ENCODE measurements around the gene P2RY12. TPM values are rescaled to one million over a fixed set of nuclear protein-coding genes. Genes with fewer than 3 reads are reported as not detected.
A peak's percentile ranks its signal among the peaks of the same experiment; 100 is the strongest.

Gene P2RY12
- total RNA-seq, 1 experiment from 2014 or later, result not detected

GRCh38 chr3:151322511-151322910 is 62.0 kb downstream of the P2RY12 start:
- H3K4me1 Mint-ChIP-seq (ENCODE audit: insufficient read depth, unreplicated experiment), result peaks cover 23% of the 10 kb centered on the region
- CTCF ChIA-PET, result interaction anchor here (0.5 to 3.3 kb wide), 5 partner anchors 18 to 160 kb away, joined by 3 to 24 read pairs (median 4); no protein-coding TSS in a partner anchor
- DNase-seq (ENCODE audit: unreplicated experiment), result no peak
- intact Hi-C loops (cut with micrococcal nuclease), result no loop called here
- POLR2A ChIA-PET, result interaction anchor here (2.8 kb wide), 1 partner anchor 17 kb away, joined by 66 read pairs; no protein-coding TSS in a partner anchor
- H3K4me3 Mint-ChIP-seq (ENCODE audit: unreplicated experiment), result no peak overlapping the region
- no peaks in the 10 kb centered on the region for H3K9me3 Mint-ChIP-seq (ENCODE audit: unreplicated experiment)
- no TSS peak for BruUV-seq (replicated peaks)
- no peak for TF ChIP-seq CTCF (IDR thresholded peaks at IDR 0.05; ENCODE audit: unreplicated experiment)
- no peaks in the 10 kb centered on the region for H3K36me3 Mint-ChIP-seq (ENCODE audit: insufficient read depth, unreplicated experiment)
- H3K27ac Mint-ChIP-seq (ENCODE audit: low read depth, unreplicated experiment), result no peak overlapping the region
- no peaks in the 10 kb centered on the region for H3K27me3 Mint-ChIP-seq (ENCODE audit: insufficient read depth, unreplicated experiment)

DNA sequence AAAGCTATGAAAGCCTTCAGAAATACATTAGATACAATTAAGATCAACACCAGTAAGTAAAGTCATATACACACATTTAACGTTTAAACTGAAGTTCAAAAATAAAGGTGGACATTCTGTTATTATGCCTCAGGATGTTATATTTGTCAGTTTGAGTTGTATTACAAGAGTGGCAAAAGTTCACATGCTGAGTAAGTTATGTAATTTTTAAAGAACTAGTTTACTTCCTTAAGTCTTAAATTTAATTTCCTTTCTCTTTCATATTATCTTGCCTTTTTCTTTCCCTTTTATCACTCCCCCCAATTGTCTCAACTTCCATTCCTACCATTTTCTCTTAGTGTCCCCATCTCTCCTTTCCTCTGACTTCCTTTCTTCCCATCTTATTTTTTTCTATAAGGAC is 63.0 kb downstream of the P2RY12 start:
- no peak for TF ChIP-seq CTCF (IDR thresholded peaks at IDR 0.05; ENCODE audit: unreplicated experiment)
- intact Hi-C loops (cut with micrococcal nuclease), result no loop called here

DNA sequence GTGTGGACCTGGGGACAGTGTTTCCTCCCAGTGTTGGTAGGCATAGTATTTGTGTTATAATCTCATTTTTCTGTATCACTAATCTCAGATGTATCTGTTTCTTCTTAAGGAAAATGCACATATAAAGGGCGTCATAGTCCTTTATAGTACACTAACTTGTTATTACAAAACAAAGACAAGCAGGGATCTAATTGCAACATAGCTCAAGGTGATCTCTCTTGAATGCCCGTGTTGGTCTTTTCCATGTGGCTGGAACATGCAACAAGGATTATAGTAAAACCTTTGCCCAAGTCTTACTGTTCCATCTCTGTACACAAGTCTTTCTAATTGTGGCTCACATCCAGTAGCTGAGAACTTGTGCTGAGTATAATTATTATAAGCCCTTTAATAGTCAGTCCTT is 64.4 kb downstream of the P2RY12 start:
- CTCF ChIA-PET, result interaction anchor here (1.5 to 3.3 kb wide), 3 partner anchors 15 to 152 kb away, joined by 3 to 24 read pairs (median 4); no protein-coding TSS in a partner anchor
- peak; percentile 69 for DNase-seq (ENCODE audit: unreplicated experiment)
- TF ChIP-seq CTCF (IDR thresholded peaks at IDR 0.05; ENCODE audit: unreplicated experiment), result no peak
- no peaks in the 10 kb centered on the region for H3K9me3 Mint-ChIP-seq (ENCODE audit: unreplicated experiment)
- POLR2A ChIA-PET, result interaction anchor here (0.6 to 2.8 kb wide), 8 partner anchors 8 to 999 kb away, joined by 3 to 66 read pairs (median 4); no protein-coding TSS in a partner anchor
- peak overlapping the region; percentile 56 for H3K4me3 Mint-ChIP-seq (ENCODE audit: unreplicated experiment)
- H3K36me3 Mint-ChIP-seq (ENCODE audit: insufficient read depth, unreplicated experiment), result no peaks in the 10 kb centered on the region
- H3K4me1 Mint-ChIP-seq (ENCODE audit: insufficient read depth, unreplicated experiment), result peaks cover 28% of the 10 kb centered on the region
- no TSS peak for BruUV-seq (replicated peaks)
- intact Hi-C loops (cut with micrococcal nuclease), result no loop called here
- no peaks in the 10 kb centered on the region for H3K27me3 Mint-ChIP-seq (ENCODE audit: insufficient read depth, unreplicated experiment)
- peak overlapping the region; percentile 76 for H3K27ac Mint-ChIP-seq (ENCODE audit: low read depth, unreplicated experiment)

More for the DNA sequence above, 63.0 kb downstream of the P2RY12 start:
- Mint-ChIP-seq H3K36me3 (ENCODE audit: insufficient read depth, unreplicated experiment) (no peaks in the 10 kb centered on the region), H3K9me3 (ENCODE audit: unreplicated experiment) (no peaks in the 10 kb centered on the region), H3K4me1 (ENCODE audit: insufficient read depth, unreplicated experiment) (peaks cover 28% of the 10 kb centered on the region), H3K4me3 (ENCODE audit: unreplicated experiment) (no peak overlapping the region), H3K27me3 (ENCODE audit: insufficient read depth, unreplicated experiment) (no peaks in the 10 kb centered on the region), H3K27ac (ENCODE audit: low read depth, unreplicated experiment) (peak overlapping the region; percentile 36)
- ChIA-PET CTCF (interaction anchor here (0.7 to 3.3 kb wide), 5 partner anchors 17 to 233 kb away, joined by 3 to 24 read pairs (median 4); no protein-coding TSS in a partner anchor), POLR2A (interaction anchor here (1.1 to 2.8 kb wide), 3 partner anchors 16 to 23 kb away, joined by 3 to 66 read pairs (median 16); no protein-coding TSS in a partner anchor)
- no TSS peak for BruUV-seq (replicated peaks)
- no peak for DNase-seq (ENCODE audit: unreplicated experiment)

DNA sequence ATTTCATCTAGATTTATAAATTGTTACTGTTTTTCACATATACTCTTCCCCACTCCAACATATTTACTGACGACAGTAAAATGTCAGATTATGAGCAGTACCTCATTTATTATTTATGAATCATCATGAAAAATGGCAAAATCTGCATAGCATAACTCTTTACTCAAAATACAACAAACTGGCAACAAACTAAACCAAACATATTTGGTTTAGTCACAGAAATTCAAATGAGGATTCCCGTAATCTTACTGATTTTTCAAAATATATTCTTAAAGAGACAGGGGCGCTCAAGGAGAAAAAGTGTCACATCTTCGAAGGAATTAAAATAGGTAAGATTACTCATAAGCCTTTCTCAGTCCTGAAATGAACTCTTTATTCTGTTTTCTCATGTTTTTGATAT is 64.9 kb downstream of the P2RY12 start:
- no peaks in the 10 kb centered on the region for H3K9me3 Mint-ChIP-seq (ENCODE audit: unreplicated experiment)
- no peak for TF ChIP-seq CTCF (IDR thresholded peaks at IDR 0.05; ENCODE audit: unreplicated experiment)
- H3K4me3 Mint-ChIP-seq (ENCODE audit: unreplicated experiment), result peak overlapping the region; percentile 56
- DNase-seq (ENCODE audit: unreplicated experiment), result no peak
- H3K27ac Mint-ChIP-seq (ENCODE audit: low read depth, unreplicated experiment), result peak overlapping the region; percentile 76
- intact Hi-C loops (cut with micrococcal nuclease), result no loop called here
- no peaks in the 10 kb centered on the region for H3K36me3 Mint-ChIP-seq (ENCODE audit: insufficient read depth, unreplicated experiment)
- no TSS peak for BruUV-seq (replicated peaks)
- POLR2A ChIA-PET, result interaction anchor here (0.9 to 7.2 kb wide), 11 partner anchors 9 to 939 kb away, joined by 3 to 341 read pairs (median 5); no protein-coding TSS in a partner anchor
- H3K4me1 Mint-ChIP-seq (ENCODE audit: insufficient read depth, unreplicated experiment), result peaks cover 28% of the 10 kb centered on the region
- H3K27me3 Mint-ChIP-seq (ENCODE audit: insufficient read depth, unreplicated experiment), result no peaks in the 10 kb centered on the region
- CTCF ChIA-PET, result interaction anchor here (0.6 to 3.3 kb wide), 6 partner anchors 14 to 1030 kb away, joined by 3 to 24 read pairs (median 3); no protein-coding TSS in a partner anchor

Measured in MCF 10A (cell line).